ENCODE data around the gene ARHGEF25. TPM values are rescaled to one million over a fixed set of nuclear protein-coding genes. Genes with fewer than 3 reads are reported as not detected.
A peak's percentile ranks its signal among the peaks of the same experiment; 100 is the strongest.
"Not testable (repeated sequence)": the region's sequence is repeated elsewhere in the genome, so short reads cannot be mapped to it uniquely, and the experiment has no call there.

ARHGEF25 gene
- total RNA-seq, result under 1 TPM; 0.55 to 0.93 TPM

DNA sequence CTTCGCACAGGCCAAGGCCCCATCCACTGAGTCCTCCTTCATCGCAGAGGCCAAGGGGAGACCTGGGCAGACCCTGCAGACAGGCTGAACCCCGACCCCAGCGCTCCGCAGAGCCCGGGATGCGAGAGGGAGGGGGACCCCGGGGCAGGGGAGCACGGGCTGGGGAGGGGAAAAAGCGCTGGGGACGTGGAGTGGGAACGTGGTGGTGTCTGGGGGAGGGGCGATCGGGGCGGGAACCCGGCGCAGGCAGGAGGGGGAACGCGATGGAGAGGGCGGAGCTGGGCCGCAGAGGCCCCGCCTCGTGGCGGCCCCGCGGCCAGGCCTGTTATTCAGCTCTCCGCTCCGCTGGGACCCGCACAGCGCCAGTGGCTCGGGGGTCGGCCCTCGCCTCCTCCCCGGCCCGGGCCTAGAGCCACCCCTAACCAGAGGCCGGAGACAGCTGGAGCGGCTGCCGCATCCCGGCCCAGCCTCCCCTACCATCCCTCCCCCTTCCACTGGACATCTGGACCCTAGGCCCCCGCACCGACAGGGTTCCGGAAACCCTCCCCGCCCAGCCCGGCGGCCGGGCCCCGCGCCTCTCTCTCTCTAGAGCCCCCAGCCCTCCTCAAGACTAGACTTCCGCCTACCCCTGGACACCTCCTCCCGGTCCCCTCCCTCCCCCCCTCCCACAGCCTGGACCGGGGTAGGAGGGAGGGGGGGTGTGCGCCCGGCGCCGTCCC is at the start of gene ARHGEF25:
TSS of gene ARHGEF25 (plus strand) at position 328 of the 719 bp plus-strand sequence. CDS start 460 bp downstream, outside the sequence.
- Mint-ChIP-seq H3K4me3 (peak within 1 kb of the TSS; percentile 43), H3K27me3 (peaks cover 42% of the 10 kb centered on the region)
- CTCF ChIA-PET, result interaction anchor here (1.4 to 1.5 kb wide), 2 partner anchors 28 to 152 kb away, joined by 3 to 5 read pairs; no protein-coding TSS in a partner anchor

GRCh38 chr12:57563358-57563757 is 47.9 kb upstream of the ARHGEF25 start:
- peaks cover 10% of the 10 kb centered on the region for H3K27me3 Mint-ChIP-seq
- H3K4me1 Mint-ChIP-seq, result peaks cover 2% of the 10 kb centered on the region
- H3K36me3 Mint-ChIP-seq (ENCODE audit: low read depth), result no peaks in the 10 kb centered on the region
- CTCF ChIA-PET, result interaction anchor here (2.1 to 2.8 kb wide), 2 partner anchors 12 to 21 kb away, joined by 6 to 12 read pairs; no protein-coding TSS in a partner anchor
- POLR2A ChIA-PET, result no interaction called here
- no peak overlapping the region for H3K4me3 Mint-ChIP-seq
- H3K9me3 Mint-ChIP-seq, result no peaks in the 10 kb centered on the region
- no peak overlapping the region for H3K27ac Mint-ChIP-seq
- no peak for DNase-seq

More for the DNA sequence above, at the start of gene ARHGEF25:
- DNase-seq, result peak; percentile 48
- Mint-ChIP-seq H3K4me1 (peaks cover 6% of the 10 kb centered on the region), H3K36me3 (ENCODE audit: low read depth) (peaks cover 2% of the 10 kb centered on the region), H3K9me3 (no peaks in the 10 kb centered on the region), H3K27ac (no peak within 1 kb of the TSS)
- POLR2A ChIA-PET, result interaction anchor here (1.7 kb wide), 1 partner anchor 11 kb away, joined by 4 read pairs; no protein-coding TSS in a partner anchor

DNA sequence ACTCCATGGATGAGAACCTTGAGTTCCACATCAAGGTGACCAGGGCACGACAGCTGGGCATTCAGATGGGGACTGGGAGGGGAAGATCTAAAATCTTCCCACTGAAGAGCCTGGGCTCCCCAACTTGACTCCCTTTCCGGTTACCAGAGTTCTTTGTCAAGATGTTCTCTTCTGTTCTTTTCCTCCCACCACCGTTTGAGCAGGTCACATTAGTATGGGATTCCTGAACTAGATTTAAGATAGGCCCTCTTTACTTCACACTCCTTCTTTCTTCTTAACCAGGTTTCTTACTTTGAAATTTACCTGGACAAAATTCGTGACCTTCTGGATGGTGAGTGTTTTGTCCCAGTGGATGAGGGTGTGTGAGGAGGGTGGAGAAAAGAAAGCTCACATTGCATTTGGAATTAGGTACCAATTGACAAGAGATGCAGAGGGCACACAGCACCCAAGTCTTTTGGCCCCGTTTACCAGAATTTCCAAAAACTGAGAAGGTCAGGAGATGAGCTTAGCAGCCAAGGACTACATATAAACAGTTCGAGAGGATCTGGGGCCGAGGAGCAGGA is 47.0 kb upstream of the ARHGEF25 start:
- peaks cover 10% of the 10 kb centered on the region for H3K27me3 Mint-ChIP-seq
- POLR2A ChIA-PET, result no interaction called here
- H3K4me3 Mint-ChIP-seq, result no peak overlapping the region
- CTCF ChIA-PET, result interaction anchor here (2.1 to 2.8 kb wide), 2 partner anchors 11 to 20 kb away, joined by 6 to 12 read pairs; no protein-coding TSS in a partner anchor
- H3K4me1 Mint-ChIP-seq, result peaks cover 2% of the 10 kb centered on the region
- no peak for DNase-seq
- H3K36me3 Mint-ChIP-seq (ENCODE audit: low read depth), result no peaks in the 10 kb centered on the region
- H3K9me3 Mint-ChIP-seq, result no peaks in the 10 kb centered on the region
- H3K27ac Mint-ChIP-seq, result no peak overlapping the region

DNA sequence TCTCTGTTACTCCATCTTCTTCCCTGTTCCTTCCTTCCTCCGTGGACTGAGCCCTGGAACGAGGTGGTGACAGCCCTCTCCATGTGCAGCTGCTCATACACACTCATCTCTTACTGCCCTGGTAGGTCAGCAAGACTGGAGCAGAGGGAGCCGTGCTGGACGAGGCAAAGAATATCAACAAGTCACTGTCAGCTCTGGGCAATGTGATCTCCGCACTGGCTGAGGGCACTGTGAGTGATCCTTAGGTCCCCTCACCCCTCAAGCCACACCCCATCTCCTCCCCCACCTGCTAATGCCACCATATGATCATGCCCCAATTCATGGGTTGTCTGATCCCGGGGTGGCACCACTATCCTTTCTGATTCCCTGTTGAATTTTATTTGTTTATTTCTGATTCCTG is 42.4 kb upstream of the ARHGEF25 start:
- POLR2A ChIA-PET, result no interaction called here
- CTCF ChIA-PET, result no interaction called here
- no peaks in the 10 kb centered on the region for H3K36me3 Mint-ChIP-seq (ENCODE audit: low read depth)

DNA sequence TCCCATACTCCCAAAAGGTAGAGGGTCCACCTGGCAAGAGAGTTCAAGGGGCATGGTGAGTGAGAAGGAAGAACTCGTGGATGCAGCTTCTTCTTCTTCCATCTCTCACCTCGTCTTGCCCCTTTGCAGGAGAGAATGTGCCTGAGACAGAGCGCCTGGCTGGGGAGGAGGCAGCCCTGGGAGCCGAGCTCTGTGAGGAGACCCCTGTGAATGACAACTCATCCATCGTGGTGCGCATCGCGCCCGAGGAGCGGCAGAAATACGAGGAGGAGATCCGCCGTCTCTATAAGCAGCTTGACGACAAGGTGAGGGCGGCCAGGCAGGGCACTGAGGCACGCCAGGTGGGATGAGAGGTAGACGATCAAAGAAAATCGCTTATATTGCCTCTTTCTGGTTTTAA is 41.4 kb upstream of the ARHGEF25 start:
- H3K36me3 Mint-ChIP-seq (ENCODE audit: low read depth), result no peaks in the 10 kb centered on the region
- no peak overlapping the region for H3K4me3 Mint-ChIP-seq
- H3K27ac Mint-ChIP-seq, result no peak overlapping the region
- H3K9me3 Mint-ChIP-seq, result no peaks in the 10 kb centered on the region
- H3K4me1 Mint-ChIP-seq, result no peaks in the 10 kb centered on the region
- H3K27me3 Mint-ChIP-seq, result no peaks in the 10 kb centered on the region
- no peak for DNase-seq
- ChIA-PET POLR2A (no interaction called here), CTCF (no interaction called here)

More for the DNA sequence above, 42.4 kb upstream of the ARHGEF25 start:
- Mint-ChIP-seq H3K27ac (no peak overlapping the region), H3K9me3 (no peaks in the 10 kb centered on the region), H3K4me3 (no peak overlapping the region), H3K4me1 (no peaks in the 10 kb centered on the region), H3K27me3 (no peaks in the 10 kb centered on the region)
- DNase-seq, result no peak

GRCh38 chr12:57570438-57570837 is 40.8 kb upstream of the ARHGEF25 start:
- not testable (repeated sequence) for H3K27me3 Mint-ChIP-seq; H3K4me1 Mint-ChIP-seq; H3K9me3 Mint-ChIP-seq; H3K27ac Mint-ChIP-seq; DNase-seq; H3K36me3 Mint-ChIP-seq (ENCODE audit: low read depth); H3K4me3 Mint-ChIP-seq
- POLR2A ChIA-PET, result interaction anchor here (0.9 kb wide), 1 partner anchor 93 kb away, joined by 3 read pairs; no protein-coding TSS in a partner anchor
- CTCF ChIA-PET, result interaction anchor here (0.6 to 2.2 kb wide), 3 partner anchors 8 to 115 kb away, joined by 3 to 13 read pairs (median 3); no protein-coding TSS in a partner anchor

DNA sequence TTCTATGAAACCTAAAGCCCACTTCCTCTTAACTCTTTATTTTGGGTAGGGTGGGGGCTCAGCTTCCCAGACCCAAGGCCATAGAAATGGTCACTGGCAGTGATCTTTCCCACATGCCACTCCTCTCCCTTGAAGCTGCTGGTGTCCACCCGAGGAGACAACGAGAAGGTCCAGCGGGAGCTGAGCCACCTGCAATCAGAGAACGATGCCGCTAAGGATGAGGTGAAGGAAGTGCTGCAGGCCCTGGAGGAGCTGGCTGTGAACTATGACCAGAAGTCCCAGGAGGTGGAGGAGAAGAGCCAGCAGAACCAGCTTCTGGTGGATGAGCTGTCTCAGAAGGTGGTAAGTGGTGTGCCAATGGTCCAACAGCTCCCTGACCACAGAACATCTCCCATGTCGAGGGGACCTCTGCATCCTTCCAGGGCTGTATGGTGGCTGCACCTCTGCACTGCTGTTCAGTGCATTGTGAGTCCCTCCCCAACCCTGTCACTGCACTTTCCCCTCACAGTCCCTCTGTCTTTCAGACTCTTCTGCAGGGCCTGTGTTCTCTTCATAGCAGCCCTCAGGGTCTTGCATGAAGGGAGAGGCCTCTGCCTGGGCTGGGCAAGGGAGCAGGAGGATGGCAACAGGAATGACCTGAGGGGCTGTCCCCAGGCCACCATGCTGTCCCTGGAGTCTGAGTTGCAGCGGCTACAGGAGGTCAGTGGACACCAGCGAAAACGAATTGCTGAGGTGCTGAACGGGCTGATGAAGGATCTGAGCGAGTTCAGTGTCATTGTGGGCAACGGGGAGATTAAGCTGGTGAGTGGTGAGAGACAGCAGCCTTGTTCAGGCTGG is 39.1 kb upstream of the ARHGEF25 start:
- Mint-ChIP-seq H3K9me3 (no peaks in the 10 kb centered on the region), H3K4me3 (no peak overlapping the region), H3K4me1 (no peaks in the 10 kb centered on the region), H3K27ac (no peak overlapping the region), H3K36me3 (ENCODE audit: low read depth) (peaks cover 3% of the 10 kb centered on the region), H3K27me3 (no peaks in the 10 kb centered on the region)
- POLR2A ChIA-PET, result no interaction called here
- CTCF ChIA-PET, result interaction anchor here (2.2 kb wide), 1 partner anchor 11 kb away, joined by 13 read pairs; no protein-coding TSS in a partner anchor
- DNase-seq, result no peak

- H3K27ac Mint-ChIP-seq, result no peak overlapping the region
- DNase-seq, result no peak
- peaks cover 3% of the 10 kb centered on the region for H3K36me3 Mint-ChIP-seq (ENCODE audit: low read depth)
- no peaks in the 10 kb centered on the region for H3K9me3 Mint-ChIP-seq
- POLR2A ChIA-PET, result interaction anchor here (2.1 kb wide), 1 partner anchor 18 kb away, joined by 7 read pairs; no protein-coding TSS in a partner anchor
- no peak overlapping the region for H3K4me3 Mint-ChIP-seq
- H3K27me3 Mint-ChIP-seq, result no peaks in the 10 kb centered on the region
- H3K4me1 Mint-ChIP-seq, result peaks cover 3% of the 10 kb centered on the region
- CTCF ChIA-PET, result interaction anchor here (0.7 to 3.2 kb wide), 4 partner anchors 9 to 308 kb away, joined by 3 to 18 read pairs (median 6); partner anchors contain the start of gene B4GALNT1
Measured at GRCh38 chr12:57574795-57575194, 36.4 kb upstream of the ARHGEF25 start.

DNA sequence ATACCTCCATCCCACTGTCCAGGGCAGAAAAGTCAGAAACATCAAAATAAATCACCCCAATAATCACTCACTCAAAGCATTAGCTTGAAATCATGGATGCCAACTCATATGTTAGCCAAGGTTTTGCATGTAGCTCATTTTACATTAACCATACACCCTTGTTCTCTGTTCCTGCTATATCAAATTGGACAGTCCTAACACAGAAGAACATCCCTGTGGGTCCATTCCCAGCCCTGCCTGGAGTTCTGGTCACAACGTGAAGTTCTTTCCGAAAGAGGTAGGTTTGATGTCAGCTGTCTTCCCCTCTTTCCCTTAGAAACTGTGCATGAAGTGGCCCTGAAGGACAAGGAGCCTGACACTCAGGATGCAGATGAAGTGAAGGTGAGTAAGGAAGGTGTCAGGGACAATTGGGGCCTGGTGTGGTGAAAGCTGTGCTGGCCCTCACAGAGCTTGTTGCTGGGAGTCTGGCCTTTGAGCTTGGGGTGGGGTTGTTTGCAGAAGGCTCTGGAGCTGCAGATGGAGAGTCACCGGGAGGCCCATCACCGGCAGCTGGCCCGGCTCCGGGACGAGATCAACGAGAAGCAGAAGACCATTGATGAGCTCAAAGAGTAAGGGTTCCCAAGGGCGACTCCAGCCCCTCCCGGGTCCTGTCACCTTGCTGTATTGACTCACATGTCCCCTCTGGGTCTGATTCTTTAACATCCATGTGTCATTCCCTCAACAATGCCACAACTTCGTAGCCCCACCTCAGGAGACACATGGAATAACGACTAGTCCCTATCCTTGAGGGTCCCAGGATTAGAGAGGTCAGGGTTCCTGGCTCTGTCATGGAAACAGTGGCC is 35.2 kb upstream of the ARHGEF25 start:
- Mint-ChIP-seq H3K4me3 (no peak overlapping the region), H3K27ac (no peak overlapping the region), H3K36me3 (ENCODE audit: low read depth) (peaks cover 3% of the 10 kb centered on the region), H3K4me1 (peaks cover 3% of the 10 kb centered on the region), H3K27me3 (no peaks in the 10 kb centered on the region), H3K9me3 (no peaks in the 10 kb centered on the region)
- CTCF ChIA-PET, result interaction anchor here (1.6 to 3.2 kb wide), 3 partner anchors 8 to 57 kb away, joined by 6 to 18 read pairs (median 6); partner anchors contain the start of gene B4GALNT1
- DNase-seq, result no peak
- POLR2A ChIA-PET, result interaction anchor here (2.1 kb wide), 1 partner anchor 17 kb away, joined by 7 read pairs; no protein-coding TSS in a partner anchor

DNA sequence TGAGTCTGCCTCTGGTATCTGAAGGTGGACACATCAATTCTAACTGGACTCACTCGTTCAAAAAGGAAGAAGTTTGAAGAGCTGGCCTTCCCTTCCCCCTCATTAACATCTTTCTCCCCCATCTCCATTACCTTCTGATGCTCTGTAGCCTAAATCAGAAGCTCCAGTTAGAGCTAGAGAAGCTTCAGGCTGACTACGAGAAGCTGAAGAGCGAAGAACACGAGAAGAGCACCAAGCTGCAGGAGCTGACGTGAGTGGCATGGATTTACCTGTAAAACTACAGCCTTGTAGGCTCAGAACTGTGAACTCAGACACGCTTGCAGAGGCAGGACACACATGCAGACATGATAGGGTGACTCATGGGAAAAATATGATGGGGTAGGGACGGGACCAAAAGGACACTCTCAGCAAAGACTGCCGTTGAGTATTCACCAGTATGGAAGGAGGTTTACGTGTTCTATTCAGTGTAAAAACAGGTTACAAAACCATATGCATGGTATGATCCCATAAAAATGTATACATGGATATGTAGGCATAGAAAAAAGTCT is 34.5 kb upstream of the ARHGEF25 start:
- no peak for DNase-seq
- H3K4me3 Mint-ChIP-seq, result no peak overlapping the region
- POLR2A ChIA-PET, result interaction anchor here (2.1 kb wide), 1 partner anchor 17 kb away, joined by 7 read pairs; no protein-coding TSS in a partner anchor
- peaks cover 3% of the 10 kb centered on the region for H3K4me1 Mint-ChIP-seq
- CTCF ChIA-PET, result interaction anchor here (2.2 to 3.2 kb wide), 2 partner anchors 8 to 57 kb away, joined by 6 to 18 read pairs; partner anchors contain the start of gene B4GALNT1
- peaks cover 3% of the 10 kb centered on the region for H3K36me3 Mint-ChIP-seq (ENCODE audit: low read depth)
- H3K27me3 Mint-ChIP-seq, result no peaks in the 10 kb centered on the region
- no peak overlapping the region for H3K27ac Mint-ChIP-seq
- no peaks in the 10 kb centered on the region for H3K9me3 Mint-ChIP-seq

- H3K36me3 Mint-ChIP-seq (ENCODE audit: low read depth), result peaks cover 3% of the 10 kb centered on the region
- DNase-seq, result no peak
- no peaks in the 10 kb centered on the region for H3K9me3 Mint-ChIP-seq
- POLR2A ChIA-PET, result no interaction called here
- peaks cover under 1% of the 10 kb centered on the region for H3K27me3 Mint-ChIP-seq
- H3K4me3 Mint-ChIP-seq, result no peak overlapping the region
- CTCF ChIA-PET, result no interaction called here
- peaks cover 3% of the 10 kb centered on the region for H3K4me1 Mint-ChIP-seq
- no peak overlapping the region for H3K27ac Mint-ChIP-seq
Measured at GRCh38 chr12:57577981-57578758, 33.1 kb upstream of the ARHGEF25 start.
